NCI-H345 (cell line): ENCODE data around the gene OR7A17.

Experiments used
- DNase-seq: peaks from one replicate; lab custom pipeline; 2025; lab: John Stamatoyannopoulos, UW

OR7A17 gene

DNA sequence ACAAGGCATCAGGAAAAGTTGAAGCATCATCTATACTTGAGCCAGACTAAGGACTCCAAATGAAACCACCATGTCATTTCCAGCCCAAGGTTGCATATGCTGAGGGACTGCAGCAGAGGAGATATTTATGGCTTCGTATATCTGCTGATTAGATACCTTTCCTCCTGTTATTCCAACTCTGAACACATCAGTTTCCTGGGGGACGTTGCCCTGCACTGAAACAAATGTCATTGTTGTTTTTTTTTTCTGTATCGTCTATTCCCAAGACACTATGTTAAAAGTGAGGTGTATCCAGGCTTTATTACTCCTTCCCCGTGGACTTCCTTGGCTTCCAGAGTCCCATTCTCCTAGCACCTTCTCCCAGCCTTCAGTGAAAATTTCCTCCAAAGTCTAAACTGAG, at the start of gene OR7A17:
Gene OR7A17, minus strand, starts transcription at position 101 of the 400 bp plus-strand sequence. CDS start 4,777 bp downstream, outside the sequence.
- DNase-seq = no peak

DNA sequence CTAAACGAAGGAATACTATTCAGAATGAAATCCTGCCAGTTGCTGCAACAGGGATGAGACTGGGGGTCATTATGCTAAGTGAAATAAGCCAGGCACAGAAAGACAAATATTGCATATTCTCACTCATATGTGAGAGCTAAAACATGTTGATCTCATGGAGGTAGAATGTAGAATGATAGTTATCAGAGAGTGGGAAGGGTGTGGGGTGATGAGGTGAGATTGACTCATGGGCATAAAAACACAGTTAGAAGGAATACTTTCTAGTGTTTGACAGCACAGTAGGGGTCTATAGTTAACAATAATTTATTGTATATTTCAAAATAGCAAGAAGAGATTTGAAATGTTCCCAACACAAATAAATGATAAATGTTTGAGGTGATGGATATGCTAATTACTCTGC, 47.6 kb upstream of the OR7A17 start:
- DNase-seq = no peak

DNA sequence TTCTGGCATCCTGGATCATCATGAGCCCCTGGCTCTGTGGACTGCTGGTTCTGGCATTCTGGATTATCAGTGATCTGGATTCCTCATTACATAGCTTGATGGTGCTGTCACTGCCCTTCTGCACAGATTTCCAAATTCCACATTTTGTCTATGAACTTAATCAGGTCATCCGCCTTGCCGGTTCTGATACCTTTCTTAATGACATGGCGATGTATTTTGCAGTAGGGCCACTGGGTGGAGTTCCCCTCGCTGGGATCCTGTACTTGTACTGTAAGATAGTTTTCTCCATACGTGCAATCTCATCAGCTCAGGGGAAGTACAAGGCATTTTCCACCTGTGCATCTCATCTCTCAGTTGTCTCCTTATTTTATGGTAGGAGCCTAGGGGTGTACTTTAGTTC, 30.9 kb upstream of the OR7A17 start:
- no peak for DNase-seq

GRCh38 chr19:14915116-14915515, 29.2 kb upstream of the OR7A17 start:
- DNase-seq = no peak

DNA sequence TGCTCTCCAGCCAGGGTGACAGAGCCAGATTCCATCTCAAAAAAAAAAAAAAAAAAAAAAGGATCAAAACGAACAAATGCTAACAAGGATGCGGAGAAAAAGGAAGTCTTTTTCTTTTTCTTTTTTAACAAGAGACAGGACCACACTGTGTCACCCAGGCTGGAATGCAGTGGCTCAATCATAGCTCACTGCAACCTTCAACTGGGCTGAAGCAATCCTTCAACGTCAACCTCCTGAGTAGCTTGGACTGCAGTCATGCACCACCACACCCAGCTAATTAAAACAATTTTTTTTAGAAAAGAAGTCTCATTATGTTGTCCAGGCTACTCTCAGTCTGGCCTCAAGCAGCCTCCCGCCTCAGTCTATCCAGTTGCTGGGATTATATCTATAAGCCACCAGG, 20.8 kb upstream of the OR7A17 start:
- no peak for DNase-seq

- DNase-seq = no peak
Measured at GRCh38 chr19:14901675-14902260, 15.8 kb upstream of the OR7A17 start.

DNA sequence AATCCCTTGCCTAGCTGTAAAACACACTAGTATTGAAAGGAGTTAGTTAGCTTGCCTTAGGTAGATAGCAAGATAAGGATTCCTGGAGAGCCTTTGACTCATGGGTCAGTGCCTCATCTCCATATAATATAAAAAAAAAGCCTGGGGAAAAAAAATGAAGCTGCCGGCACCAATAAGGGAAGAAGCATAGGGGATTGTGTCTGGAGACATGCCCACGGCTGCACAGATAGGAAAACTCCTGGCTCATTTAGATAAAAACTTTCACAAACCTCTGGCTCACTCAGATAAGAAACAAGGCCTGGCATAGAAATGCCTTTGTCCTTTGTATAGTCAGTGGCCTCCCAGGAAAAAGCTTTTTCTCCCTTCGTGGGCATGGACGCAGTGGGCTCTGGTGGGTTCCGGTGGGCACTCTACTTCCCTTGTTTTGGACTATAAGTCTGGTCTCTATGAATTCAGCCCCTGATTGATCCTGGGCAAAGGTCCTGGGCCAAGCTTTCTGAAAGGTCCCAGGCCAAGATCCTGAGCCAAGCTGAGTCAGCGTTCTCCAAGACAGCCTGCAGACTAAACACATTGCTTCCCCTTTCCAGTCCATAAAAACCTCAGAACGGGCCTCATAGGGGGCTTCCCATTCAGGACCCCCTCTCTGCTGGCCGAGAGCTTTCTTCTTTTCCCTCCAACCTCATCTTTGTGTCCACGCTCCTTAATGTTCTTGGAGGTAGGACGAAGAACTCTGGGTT, 4.9 kb upstream of the OR7A17 start:
- no peak for DNase-seq

GRCh38 chr19:14889994-14890642, 4.2 kb upstream of the OR7A17 start:
- no peak for DNase-seq

- DNase-seq = no peak
Measured at GRCh38 chr19:14871619-14872230, 14.2 kb downstream of the OR7A17 start.

DNA sequence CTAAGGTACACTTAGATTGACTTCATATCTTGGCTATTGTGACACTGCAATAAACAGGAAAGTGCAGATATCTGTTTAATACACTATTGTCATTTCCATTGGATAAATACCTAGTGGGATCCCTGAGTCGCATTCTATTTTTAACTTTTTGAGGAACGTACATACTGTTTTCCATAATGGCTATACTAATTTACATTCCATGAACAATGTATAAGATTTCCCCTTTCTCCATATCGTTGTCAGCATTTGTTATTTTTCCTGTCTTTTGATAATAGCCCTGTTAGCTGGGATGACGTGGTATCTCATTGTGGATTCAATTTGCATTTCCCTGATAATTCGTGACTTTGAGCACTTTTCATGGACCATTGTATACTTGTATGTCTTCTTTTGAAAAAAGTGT, 17.4 kb downstream of the OR7A17 start:
- DNase-seq = no peak

DNA sequence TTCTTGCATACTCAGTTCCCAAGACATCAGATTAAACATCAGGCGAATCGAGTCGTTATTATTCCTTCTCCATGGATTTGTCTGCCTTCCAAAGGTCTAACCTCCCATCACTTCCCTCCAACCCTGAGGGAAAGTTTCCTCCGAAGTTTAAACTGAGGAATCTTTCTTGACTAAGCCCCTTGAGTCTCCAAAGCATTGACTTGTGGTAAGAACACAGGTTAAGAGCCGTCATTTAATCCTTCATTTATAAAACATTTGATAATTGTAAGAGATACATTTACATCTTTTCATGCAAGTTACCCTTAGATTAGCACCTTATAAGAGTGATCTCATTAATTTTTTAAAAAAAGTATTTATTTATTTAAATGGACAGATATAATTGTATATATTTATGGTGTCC, 37.1 kb downstream of the OR7A17 start, which contains the start of gene OR7A10:
Gene OR7A10, minus strand, starts transcription at position 101 of the 400 bp plus-strand sequence. CDS start 7,045 bp downstream, outside the sequence.
- no peak for DNase-seq

DNA sequence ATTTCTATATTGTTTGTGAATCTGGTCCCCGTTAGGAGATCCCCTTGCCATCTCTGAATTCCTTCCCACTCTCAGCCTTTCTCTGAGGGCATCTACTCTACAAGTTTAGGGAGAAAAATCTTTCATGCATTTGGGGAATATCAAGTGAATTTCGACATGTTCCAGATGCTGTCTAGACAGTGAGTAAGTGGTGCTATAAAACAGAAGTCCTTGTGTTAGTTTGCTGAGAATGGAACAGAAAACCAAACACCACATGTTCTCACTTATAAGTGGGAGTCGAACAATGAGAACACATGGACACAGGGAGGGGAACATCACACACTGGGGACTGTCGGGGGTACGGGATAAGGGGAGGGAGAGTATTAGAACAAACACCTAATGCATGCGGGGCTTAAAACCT, 42.4 kb downstream of the OR7A17 start:
- no peak for DNase-seq

DNA sequence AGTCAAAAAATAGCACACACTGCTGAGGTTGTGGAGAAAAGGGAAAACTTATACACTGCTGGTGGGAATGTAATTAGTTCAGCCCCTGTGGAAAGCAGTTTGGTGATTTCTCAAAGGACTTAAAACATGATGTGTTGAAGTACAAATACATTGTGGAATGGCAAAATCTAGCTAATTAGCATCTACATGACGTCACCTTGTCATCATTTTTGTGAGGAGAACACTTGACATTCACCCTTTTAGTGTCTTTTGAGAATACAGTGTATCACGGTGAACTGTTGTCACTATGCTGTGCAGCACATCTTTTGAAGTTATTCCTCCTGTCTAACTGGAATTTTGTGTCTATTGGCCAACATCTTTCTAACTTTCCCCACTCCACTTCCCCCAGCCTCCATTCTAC, 42.8 kb downstream of the OR7A17 start:
- DNase-seq = no peak

GRCh38 chr19:14840206-14840605, 45.7 kb downstream of the OR7A17 start:
- no peak for DNase-seq

- DNase-seq = no peak
Measured at GRCh38 chr19:14837391-14837790, 48.5 kb downstream of the OR7A17 start.

DNA sequence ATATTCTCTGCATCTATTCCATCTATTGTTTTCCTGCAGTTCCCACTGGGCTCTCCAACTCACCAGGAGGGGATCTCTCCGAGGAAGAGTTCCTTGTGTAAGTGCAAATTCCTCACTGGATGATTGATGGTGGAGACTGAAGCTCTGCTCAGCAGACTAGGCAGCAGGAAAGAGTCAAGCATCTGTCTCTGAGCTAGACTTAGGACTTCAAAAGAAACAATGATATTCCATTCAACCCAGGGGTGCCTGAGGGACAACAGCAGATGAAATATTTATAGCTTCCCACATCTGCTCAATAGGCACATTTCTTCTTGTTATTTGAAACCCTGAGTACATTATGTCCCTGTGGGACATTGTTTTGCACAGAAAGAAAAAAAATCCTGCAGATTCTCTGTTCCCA, 50.9 kb downstream of the OR7A17 start, which contains the start of the genes OR7A5 and OR7C1:
Gene OR7A5, minus strand, starts transcription at position 175 of the 400 bp plus-strand sequence. CDS start 6,944 bp downstream, outside the sequence.
Gene OR7C1, minus strand, starts transcription at position 175 of the 400 bp plus-strand sequence. CDS start 35,049 bp downstream, outside the sequence.
- DNase-seq = no peak

DNA sequence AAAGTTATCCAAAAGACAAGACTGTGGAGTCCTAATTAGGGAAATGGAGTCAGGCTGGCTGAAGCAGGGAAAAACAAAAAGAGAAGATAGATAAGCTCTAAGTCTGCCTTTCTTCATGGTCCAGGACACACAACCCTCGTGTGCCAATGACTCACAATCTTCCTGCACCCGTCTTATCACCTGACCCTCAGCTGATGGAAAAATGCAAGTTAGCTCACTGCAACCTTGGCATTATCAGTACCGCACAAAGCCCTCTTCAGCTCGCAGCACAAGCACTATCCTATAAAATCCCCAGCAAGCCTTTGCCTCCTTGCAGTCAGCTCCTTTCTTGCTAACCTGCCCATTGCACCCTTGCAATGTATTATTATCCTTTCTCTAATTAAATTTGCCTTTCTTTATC, 55.2 kb downstream of the OR7A17 start:
- no peak for DNase-seq
